Measurements from ENCODE around the gene LRRC3C.
"Not testable (repeated sequence)": the region's sequence is repeated elsewhere in the genome, so short reads cannot be mapped to it uniquely, and the experiment has no call there.

The LRRC3C gene

DNA sequence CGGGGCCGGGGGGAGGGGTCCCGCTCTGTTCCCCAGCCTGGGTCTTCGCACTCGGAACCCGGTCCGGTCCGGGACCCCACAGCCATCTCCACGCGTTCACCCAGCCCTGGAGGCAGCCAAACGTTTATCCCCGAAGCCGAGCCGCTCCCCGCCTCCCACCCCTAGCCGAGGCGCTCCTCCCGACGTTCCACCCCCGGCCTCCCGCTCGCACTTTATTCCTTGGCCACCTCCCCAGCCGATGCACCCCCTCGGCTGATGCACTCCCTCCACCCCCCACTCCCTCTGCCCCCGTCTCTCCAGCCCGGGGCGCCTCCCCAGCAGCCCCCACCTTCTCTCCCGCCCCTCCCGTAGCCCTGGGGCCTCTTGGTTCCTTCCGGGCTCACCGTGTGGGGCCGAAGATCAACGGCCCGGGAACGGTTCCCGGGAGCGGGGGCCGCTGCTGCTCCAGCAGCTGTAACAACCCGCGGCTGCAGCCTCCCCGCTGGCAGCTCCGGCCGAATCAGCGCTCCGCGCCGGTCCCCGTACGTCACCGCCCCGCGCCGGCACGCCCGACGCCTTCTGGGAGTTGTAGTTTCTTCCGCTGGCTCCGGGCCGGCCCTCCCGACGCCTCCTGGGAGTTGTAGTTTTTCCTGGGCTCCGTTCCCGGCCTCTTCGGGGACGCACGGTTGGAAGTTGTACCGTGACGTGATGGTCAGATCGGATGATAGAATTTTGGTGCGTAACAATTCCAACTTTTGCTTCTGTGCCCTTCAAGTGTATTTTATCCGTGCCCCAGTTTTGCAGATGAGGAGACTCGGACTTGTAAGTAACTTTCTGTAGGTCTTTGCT lies at the start of gene LRRC3C, which contains the start of gene ORMDL3:
LRRC3C (plus strand) TSS at position 632 of the 828 bp plus-strand sequence. CDS start 13,792 bp downstream, outside the sequence.
ORMDL3 (minus strand) TSS at position 501 of the 828 bp plus-strand sequence. CDS start 3,398 bp downstream, outside the sequence.
- DNase-seq (ENCODE audit: low spot score): peak; percentile 95

DNA sequence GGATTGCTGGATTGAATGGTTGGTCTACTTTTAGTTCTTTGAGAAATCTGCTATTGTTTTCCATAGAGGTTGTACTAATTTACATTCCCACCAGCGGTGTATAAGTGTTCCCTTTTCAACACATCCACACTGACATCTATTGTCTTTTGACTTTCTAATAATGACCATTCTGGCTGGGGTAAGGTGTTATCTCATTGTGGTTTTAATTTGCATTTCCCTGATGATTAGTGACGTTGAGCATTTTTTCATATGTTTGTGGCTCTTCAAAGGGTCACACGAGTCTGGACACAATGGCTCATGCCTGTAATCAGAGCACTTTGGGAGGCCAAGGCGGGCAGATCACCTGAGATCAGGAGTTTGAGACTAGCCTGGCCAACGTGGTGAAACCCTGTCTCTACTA lies 41.4 kb upstream of the LRRC3C start:
- not testable (repeated sequence) for DNase-seq (ENCODE audit: low spot score)

GRCh38 chr17:39887078-39887477 lies 40.5 kb upstream of the LRRC3C start:
- DNase-seq (ENCODE audit: low spot score): no peak

GRCh38 chr17:39889200-39889599 lies 38.3 kb upstream of the LRRC3C start:
- DNase-seq (ENCODE audit: low spot score): peak; percentile 2

DNA sequence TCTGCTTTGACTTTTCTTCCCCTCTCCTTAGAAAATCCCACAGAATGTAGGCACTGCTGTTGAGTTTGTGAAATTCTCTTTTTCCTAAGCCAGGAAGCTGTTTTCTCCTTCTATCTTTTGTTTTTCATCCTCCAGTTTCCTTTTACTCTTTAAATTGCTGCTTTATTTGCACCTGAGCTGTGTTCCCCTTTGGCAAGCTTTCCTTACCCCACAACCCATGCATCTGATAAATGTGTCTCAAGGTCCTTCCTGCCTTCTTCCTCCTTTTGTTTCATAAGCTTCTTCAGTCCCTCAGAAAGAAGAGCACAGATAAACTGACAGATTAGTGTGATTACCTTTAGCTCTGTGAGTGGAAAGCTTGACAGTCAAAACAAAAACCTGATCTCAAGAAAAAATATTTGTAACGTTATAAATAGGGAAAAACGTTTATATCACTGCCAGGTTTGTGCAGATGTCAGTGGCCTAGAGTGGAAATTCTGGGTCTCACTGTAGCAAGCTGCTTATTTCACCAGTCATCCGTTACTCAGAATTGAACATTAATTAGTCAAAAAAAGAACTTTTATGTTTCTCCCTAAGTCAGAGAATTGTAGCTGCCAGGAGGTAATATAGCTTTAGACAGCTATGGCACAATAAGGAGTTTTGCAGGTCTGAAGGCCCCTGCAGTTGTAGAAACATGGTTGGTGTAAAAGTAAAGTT lies 32.7 kb upstream of the LRRC3C start:
- DNase-seq (ENCODE audit: low spot score): no peak

DNA sequence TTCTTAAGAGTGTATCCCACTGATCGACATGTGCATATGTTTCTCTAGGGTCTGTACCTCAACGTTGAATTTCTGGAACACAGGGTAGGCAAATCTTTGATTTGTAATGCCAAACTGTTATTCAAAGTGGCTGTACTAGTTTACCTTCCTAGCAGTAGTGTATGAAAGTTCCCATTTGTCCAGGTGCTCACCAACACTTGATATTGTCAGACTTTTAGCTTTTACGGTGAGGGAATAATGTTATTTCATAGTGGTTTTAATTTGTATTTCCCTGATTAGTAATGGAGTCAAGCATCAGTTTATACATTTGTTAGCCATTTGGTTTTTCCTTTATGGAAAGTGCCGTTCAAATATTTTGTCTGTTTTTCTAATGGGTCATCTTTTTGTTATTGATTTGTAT lies 29.4 kb upstream of the LRRC3C start:
- no peak for DNase-seq (ENCODE audit: low spot score)

- DNase-seq (ENCODE audit: low spot score): no peak
These were observed 28.3 kb upstream of the LRRC3C start for GRCh38 chr17:39899215-39899614.

DNA sequence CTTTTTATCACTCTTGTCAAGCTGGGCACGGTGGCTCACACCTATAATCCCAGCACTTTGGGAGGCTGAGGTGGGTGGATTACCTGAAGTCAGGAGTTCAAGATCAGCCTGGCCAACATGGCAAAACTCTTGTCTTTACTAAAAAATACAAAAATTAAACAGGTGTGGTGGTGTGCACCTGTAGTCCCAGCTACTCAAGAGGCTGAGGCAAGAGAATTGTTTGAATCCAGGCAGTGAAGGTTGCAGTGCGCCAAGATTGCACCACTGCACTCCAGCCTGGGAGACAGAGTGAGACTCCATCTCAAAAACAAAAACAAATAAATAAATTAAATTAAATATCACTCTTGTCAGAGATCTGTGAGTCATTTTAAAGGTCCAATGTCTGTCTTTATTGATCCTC lies 25.5 kb upstream of the LRRC3C start:
- DNase-seq (ENCODE audit: low spot score): not testable (repeated sequence)

GRCh38 chr17:39903158-39903884 lies 24.2 kb upstream of the LRRC3C start:
- DNase-seq (ENCODE audit: low spot score): peak; percentile 7

DNA sequence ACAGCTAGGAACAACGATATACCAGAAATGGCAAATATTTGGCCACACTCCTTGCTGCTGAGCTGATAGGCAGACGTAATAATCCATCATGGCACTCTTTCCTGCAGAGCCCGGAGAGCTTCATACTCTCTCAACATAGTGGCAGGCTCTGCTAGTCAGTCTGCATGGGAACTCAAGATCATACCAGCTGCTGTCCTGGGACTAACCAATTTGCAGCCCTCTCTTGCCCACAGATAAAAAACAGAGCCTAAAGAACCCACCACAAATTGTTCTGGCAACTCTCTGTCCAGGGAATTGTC lies 22.6 kb upstream of the LRRC3C start:
- DNase-seq (ENCODE audit: low spot score): no peak

- no peak for DNase-seq (ENCODE audit: low spot score)
These were observed 18.7 kb upstream of the LRRC3C start for GRCh38 chr17:39908789-39909352.

DNA sequence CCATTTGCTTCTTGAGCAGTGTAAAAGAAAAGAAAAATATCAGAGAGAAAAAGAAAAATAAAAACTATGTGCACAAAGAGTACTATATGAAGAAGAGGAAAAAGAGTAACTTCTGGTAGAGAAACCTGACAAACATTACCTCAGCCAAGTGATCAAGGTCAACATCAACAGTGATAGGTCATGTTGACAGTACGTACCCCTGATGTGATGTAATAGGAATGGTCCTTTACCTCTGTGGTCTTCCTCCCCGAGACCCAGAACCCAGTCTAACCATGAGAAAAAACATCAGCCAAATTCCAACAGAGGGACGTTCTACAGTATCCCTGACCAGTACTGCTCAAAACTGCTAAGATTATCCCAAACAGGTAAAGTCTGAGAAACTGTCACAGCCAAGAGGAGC lies 13.5 kb upstream of the LRRC3C start:
- DNase-seq (ENCODE audit: low spot score): no peak

DNA sequence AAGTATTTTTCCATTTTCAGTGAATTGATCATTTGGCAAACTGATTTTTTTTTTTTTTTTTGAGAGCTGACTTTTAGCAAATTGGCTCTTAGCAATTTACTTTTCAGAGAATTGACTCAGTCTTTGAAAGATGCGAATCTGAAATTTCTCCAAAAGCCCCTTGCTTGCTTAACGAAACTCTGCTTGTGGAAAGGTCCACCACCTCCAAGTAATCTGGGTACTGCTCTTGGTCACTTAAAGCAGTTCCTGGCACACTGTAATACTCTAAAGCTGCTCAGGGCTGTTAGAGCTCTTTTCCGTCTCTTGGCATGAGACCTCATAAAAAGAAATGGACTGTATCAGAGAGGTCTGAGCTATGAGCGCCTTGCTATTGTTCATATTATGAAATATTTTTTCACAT lies 12.0 kb upstream of the LRRC3C start:
- DNase-seq (ENCODE audit: low spot score): no peak

DNA sequence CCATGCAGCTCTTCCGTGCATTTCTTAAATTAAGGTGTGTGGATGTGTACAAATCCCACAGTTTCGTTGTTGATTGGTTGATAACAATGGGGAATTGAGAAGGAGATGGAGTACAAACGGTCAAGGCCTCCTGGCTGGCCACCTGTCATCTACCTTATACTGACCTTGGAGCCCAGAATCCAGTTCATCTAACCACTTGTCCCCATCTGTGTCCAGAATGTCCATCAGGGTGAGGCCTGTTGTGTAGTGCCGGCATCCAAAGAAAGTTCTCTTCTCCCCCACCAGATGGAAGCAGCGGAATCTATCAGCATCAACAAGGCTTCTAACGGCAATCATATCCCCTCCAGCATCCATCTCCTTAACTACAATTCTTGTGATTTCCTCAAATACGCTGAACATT lies 10.6 kb upstream of the LRRC3C start:
- no peak for DNase-seq (ENCODE audit: low spot score)

DNA sequence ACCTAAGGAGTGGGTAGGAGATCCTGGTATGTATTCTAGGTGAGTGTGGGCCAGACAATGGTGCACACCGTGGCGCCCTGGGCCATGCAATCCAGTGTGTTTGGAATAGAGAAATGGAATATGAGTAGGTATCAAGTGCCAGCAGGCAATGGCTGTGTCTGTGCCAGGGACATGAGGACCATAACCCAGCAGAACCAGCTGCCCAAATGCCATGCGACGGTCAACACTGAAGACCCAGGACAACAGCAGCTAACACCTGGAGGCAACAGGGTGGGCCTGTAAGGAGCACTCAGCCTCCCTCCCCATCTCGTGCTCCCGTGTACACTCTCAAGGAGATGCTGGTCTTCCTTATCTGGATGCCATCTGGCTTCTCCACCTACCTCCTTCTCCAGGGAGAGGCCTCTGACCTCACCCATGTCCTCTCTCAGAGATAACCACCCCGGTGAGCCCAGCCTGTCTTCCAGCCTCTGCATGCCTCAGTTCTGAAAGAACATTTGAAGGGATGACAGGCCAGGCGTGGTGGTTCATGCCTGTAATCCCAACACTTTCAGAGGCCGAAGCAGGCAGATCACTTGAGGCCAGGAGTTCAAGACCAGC lies 8.3 kb upstream of the LRRC3C start:
- DNase-seq (ENCODE audit: low spot score): no peak

DNA sequence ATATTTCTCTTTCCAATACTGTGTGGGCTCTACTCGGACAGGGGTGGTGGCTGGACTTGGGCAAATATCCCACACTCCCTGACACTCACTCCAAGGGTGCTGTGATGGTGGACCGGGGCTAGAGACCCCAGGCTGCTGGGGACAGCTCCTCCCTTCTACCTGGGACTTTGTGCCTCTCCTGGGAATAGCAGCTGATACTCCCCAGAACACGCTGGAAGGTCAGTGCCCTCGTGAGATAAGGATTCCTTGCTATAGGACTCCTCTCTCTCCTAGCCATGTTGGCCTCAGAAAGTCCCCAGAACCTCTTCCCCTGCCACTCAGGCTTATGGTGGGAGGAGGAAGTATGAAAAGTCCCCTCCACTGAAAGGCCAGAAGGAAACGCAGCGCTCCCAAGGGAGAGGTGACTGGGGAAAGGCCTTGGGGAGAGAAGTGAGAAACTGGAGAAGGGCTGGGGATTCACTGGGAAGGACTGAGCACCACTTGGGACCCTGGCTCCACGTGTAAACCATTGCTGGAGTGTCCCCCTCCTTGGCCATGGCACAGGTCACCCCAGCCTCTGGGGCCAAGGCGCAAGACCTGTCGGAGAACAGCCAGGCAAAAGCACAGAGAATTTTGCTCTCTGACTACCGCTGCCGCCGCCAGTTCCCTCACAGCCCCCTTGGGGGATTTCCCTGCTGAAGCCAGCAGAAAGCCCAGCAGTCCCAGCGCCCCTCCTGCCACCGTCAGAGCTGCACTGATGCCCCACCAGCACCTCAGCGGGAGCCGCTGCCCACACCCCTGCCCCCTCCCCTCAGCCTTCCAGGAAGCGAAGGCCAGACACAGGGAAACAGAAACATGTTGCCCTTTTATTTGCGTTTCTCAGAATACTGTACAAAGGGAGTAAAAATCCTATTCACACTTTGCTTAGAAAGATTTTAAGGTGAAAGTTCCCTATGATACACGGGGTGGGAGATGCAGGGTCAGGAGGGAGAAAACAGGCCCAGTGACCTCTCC lies 7.0 kb upstream of the LRRC3C start:
- DNase-seq (ENCODE audit: low spot score): no peak

DNA sequence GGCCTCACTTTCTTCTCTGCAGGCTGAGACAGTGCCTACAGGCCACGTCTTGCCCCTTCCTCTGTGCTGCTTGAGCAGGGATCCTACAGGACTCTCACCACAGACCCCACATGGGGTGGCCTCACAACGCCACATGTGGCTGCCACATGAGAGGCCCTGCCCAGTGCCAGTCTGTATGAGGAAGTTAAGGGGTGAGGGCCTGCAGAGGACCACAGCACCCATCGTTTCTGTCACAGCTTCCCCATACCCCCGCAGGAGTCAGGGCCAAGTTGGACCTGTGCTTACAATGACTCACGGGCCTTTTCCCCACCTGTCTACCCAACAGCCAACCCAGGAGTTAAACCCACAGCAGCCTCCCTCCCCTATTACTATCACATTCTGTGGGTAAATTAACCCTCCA lies 6.2 kb upstream of the LRRC3C start:
- DNase-seq (ENCODE audit: low spot score): no peak

DNA sequence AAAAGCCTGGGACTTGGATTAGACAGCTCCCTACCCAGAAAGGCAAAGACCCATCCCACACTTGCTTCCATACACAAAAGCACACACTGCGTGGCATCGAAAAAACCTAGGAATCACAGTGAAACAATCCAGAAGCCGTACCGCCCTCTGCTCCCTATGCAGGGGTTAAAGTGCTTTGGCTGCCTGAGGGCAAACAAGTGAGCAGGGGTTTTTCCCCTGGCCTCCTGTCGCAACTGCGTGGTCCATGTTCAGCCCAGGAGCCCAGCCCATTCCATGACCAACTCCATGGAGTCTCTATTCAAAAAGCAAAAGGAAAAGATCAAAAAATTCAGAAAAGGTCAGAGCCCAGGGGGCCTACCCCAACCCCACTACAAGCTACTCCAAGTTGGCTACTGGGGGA lies 5.5 kb upstream of the LRRC3C start:
- no peak for DNase-seq (ENCODE audit: low spot score)

GRCh38 chr17:39923230-39923629 lies 4.3 kb upstream of the LRRC3C start:
- DNase-seq (ENCODE audit: low spot score): no peak

DNA sequence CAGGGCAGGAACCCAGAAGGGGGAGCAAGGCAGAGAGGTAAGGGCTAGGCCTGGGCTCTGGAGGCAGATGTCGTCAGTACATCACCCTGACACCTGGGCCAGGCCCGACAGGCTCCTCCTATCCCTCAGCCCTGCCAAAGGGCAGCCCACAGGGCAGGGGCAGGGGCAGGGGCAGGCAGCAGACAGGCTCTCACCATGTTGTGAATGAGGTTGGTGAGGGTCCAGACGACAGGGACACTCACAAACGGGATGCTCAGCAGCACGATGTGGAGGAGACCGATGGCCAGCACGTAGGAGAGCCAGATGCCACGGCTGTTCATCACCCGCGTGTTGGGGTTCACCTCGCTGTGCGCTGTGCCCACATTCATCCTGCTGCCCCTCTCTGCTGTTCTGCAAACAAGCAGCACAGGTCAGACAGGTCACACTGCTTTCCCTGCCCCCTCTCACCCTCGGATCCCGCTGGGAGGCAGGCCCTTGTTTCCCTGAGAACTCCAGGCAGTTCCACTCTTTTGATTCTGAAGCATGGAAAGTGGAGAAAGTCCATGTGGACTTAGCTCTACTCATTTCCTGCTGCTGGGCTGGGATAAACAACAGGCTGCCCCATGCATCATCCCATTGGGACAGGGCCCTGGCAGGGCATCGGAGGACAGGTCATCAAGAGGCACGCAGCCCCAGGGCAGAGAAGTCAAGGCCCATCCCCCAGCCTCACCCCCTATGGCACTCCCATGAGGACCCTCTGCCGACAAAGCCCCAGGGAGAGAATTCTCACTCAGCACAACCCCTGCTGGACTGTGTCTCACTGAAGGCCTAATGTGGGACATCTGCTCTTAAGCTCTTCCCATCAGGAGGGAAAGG lies 3.5 kb upstream of the LRRC3C start:
- peak; percentile 14 for DNase-seq (ENCODE audit: low spot score)

Data from kidney tubule cell (primary cell).